K562 (cell line): ENCODE results near the gene EDNRB. TPM values are rescaled to one million over a fixed set of nuclear protein-coding genes. Genes with fewer than 3 reads are reported as not detected.

Experiments
- ATAC-seq: fragments of 200-7000 bp; cut with Tn5 transposase; 3 replicates; pipeline ENCODE4 v1.9.1; 2020; ENCODE audit warnings: moderate library complexity
- BruUV-seq: library from RNA; stranded (reverse); fragments of 400-500 nt; replicated peaks from 2 replicates; lab custom pipeline; 2021; lab: Mats Ljungman, UMichigan
- CTCF ChIA-PET: fragments of 300-600 bp; formaldehyde crosslinking; extraction: SDS; loops from one replicate; lab custom pipeline; 2021; ENCODE audit warnings: low intra/inter-chr PET ratio; lab: Yijun Ruan, JAX
- POLR2A ChIA-PET: fragments of 300-600, 350-650 bp; sonication (Branson Sonifier 250); formaldehyde crosslinking; extraction: SDS; loops from one replicate; lab custom pipeline; 2021; ENCODE audit warnings: antibody characterized with exemption, inconsistent platforms; lab: Yijun Ruan, JAX
- DNase-seq, 4 experiments: peaks; one replicate each; pipeline versions ENCODE4 v3.0.0 to v3.0.0-alpha.2; 2011 to 2018; ENCODE audit warnings: low spot score in 3 of 4, mixed read lengths in 3 of 4; ENCODE audit errors: extremely low read depth in 1 of 4
- FAIRE-seq: peaks from 2 replicates; lab custom pipeline; 2011; peaks lifted over from hg19 to GRCh38; lab: Jason Lieb, UNC
- H2AFZ ChIP-seq: 2 replicates; pipeline ENCODE4 v1.6.0; 2011; ENCODE audit warnings: low read depth, low read length, control low read depth, inconsistent platforms
- H3K27ac ChIP-seq: fragments of 200-600 bp; 3 replicates; pipeline ENCODE4 v1.8.0; 2011; ENCODE audit warnings: low read depth, mild to moderate bottlenecking, control low read depth, inconsistent platforms, low read length, moderate library complexity, mixed read lengths; ENCODE audit errors: extremely low read depth
- H3K27me3 ChIP-seq, 2 experiments: fragments of 300-600 bp in 1 of 2; 2 replicates in 1 of 2; 3 replicates in 1 of 2; pipeline versions ENCODE4 v1.6.0 to v1.8.0; 2011; ENCODE audit warnings: inconsistent platforms in 2 of 2, low read length in 2 of 2, mild to moderate bottlenecking in 1 of 2, mixed read lengths in 1 of 2, moderate library complexity in 1 of 2; ENCODE audit not compliant: control insufficient read depth in 2 of 2, insufficient read depth in 2 of 2
- H3K36me3 ChIP-seq: fragments of 300-600 bp; 3 replicates; pipeline ENCODE4 v1.8.0; 2011; ENCODE audit warnings: mild to moderate bottlenecking, low read length, inconsistent platforms; ENCODE audit not compliant: control insufficient read depth, insufficient read depth
- H3K4me1 ChIP-seq, 2 experiments: fragments of 200-600 bp in 1 of 2; replicated peaks in 1 of 2; 2 replicates in 1 of 2; 3 replicates in 1 of 2; pipeline versions ENCODE4 v1.5.1 to v1.8.0; 2011; ENCODE audit warnings: inconsistent platforms in 2 of 2, low read length in 2 of 2, mild to moderate bottlenecking in 1 of 2, mixed read lengths in 1 of 2, moderate library complexity in 1 of 2; ENCODE audit not compliant: control insufficient read depth in 2 of 2, insufficient read depth in 2 of 2
- H3K4me2 ChIP-seq: 2 replicates; pipeline ENCODE4 v1.6.1; 2011; ENCODE audit warnings: low read length, control low read depth, inconsistent platforms, mixed read lengths; ENCODE audit not compliant: insufficient read depth
- H3K4me3 ChIP-seq: fragments of 200-600 bp; sonication (generic), shearing (Covaris generic); 2 replicates; pipeline ENCODE4 v1.5.1; 2016; ENCODE audit warnings: control low read depth, inconsistent platforms
- H3K79me2 ChIP-seq: fragments of 200-600 bp; 3 replicates; pipeline ENCODE4 v1.8.0; 2011; ENCODE audit warnings: low read length, inconsistent platforms; ENCODE audit not compliant: control insufficient read depth, insufficient read depth
- H3K9ac ChIP-seq, 2 experiments: 2 replicates each; pipeline versions ENCODE4 v1.6.0 to v1.6.1; 2011; ENCODE audit warnings: low read depth in 2 of 2, low read length in 2 of 2, control low read depth in 1 of 2, inconsistent platforms in 1 of 2, mild to moderate bottlenecking in 1 of 2, mixed read lengths in 1 of 2; ENCODE audit not compliant: insufficient read depth in 1 of 2
- H3K9me1 ChIP-seq: one replicate; pipeline ENCODE4 v1.6.0; 2011; ENCODE audit warnings: inconsistent platforms, mild to moderate bottlenecking, low read length, moderate library complexity; ENCODE audit not compliant: control insufficient read depth, insufficient read depth
- H3K9me3 ChIP-seq: replicated peaks from 2 replicates; pipeline ENCODE4 v1.5.1; 2011; ENCODE audit warnings: low read depth, low read length, inconsistent platforms; ENCODE audit not compliant: control insufficient read depth, insufficient read depth
- H4K20me1 ChIP-seq: replicated peaks from 2 replicates; pipeline ENCODE4 v1.6.1; 2011; ENCODE audit warnings: low read length, inconsistent platforms, mixed read lengths; ENCODE audit not compliant: control insufficient read depth, insufficient read depth
- ADNP ChIP-seq: fragments of 200-800 bp; sonication (Bioruptor generic); IDR thresholded peaks from 2 replicates; pipeline ENCODE4 v1.6.1; 2016; ENCODE audit warnings: missing genetic modification characterization, missing compliant biosample characterization
- CHD1 ChIP-seq: fragments of 200-600 bp; sonication (generic); IDR thresholded peaks from one replicate; pipeline ENCODE4 v1.6.1; 2012; ENCODE audit warnings: mild to moderate bottlenecking, moderate library complexity, low read length, inconsistent platforms
- FOXJ3 ChIP-seq: sonication (generic); formaldehyde crosslinking; IDR thresholded peaks from 2 replicates; pipeline ENCODE4 v1.4.0; 2020; ENCODE audit warnings: mild to moderate bottlenecking, missing genetic modification reagents
- GTF3C2 ChIP-seq: IDR thresholded peaks from 3 replicates; pipeline ENCODE4 v1.6.1; 2011; ENCODE audit warnings: borderline replicate concordance, mild to moderate bottlenecking, moderate library complexity; ENCODE audit not compliant: insufficient read length; ENCODE audit errors: extremely low read depth
- HDAC2 ChIP-seq: fragments of 450-650 bp; IDR thresholded peaks from 2 replicates; pipeline ENCODE4 v1.6.1; 2016; ENCODE audit warnings: mild to moderate bottlenecking
- HEY1 ChIP-seq: fragments of 250-450 bp; sonication (Bioruptor Pico); IDR thresholded peaks from 2 replicates; pipeline ENCODE4 v1.5.0; 2020; ENCODE audit warnings: mild to moderate bottlenecking, moderate library complexity, borderline replicate concordance
- HMG20A ChIP-seq: fragments of 450-650 bp; formaldehyde crosslinking; conservative IDR thresholded peaks from 2 replicates; pipeline ENCODE4 v1.4.0; 2020; ENCODE audit warnings: mild to moderate bottlenecking, mixed read lengths
- MAX ChIP-seq: sonication (generic); formaldehyde crosslinking; IDR thresholded peaks from 2 replicates; pipeline ENCODE4 v1.9.0; 2022; ENCODE audit warnings: mild to moderate bottlenecking, missing genetic modification reagents
- PTRF ChIP-seq: fragments of 450-650 bp; IDR thresholded peaks from 2 replicates; pipeline ENCODE4 v1.6.1; 2016; ENCODE audit warnings: mild to moderate bottlenecking, missing genetic modification characterization, missing compliant biosample characterization
- PTTG1 ChIP-seq: fragments of 450-650 bp; IDR thresholded peaks from 2 replicates; pipeline ENCODE4 v1.6.1; 2016; ENCODE audit warnings: low read depth, mild to moderate bottlenecking, missing genetic modification characterization, missing compliant biosample characterization
- THRB ChIP-seq: fragments of 450-650 bp; formaldehyde crosslinking; conservative IDR thresholded peaks from 2 replicates; pipeline ENCODE4 v1.4.0; 2022; ENCODE audit warnings: mild to moderate bottlenecking, missing genetic modification characterization
- ZC3H4 ChIP-seq: sonication (generic); formaldehyde crosslinking; IDR thresholded peaks from 2 replicates; pipeline ENCODE4 v1.9.0; 2021; ENCODE audit warnings: missing genetic modification reagents, borderline replicate concordance
- ZNF347 ChIP-seq: fragments of 450-650 bp; formaldehyde crosslinking; IDR thresholded peaks from 2 replicates; pipeline ENCODE4 v1.4.0; 2020; ENCODE audit warnings: low read depth, mild to moderate bottlenecking, moderate library complexity
- ZNF668 ChIP-seq: fragments of 250-450 bp; sonication (Bioruptor Pico); IDR thresholded peaks from 2 replicates; pipeline ENCODE4 v1.8.0; 2022; ENCODE audit warnings: mild to moderate bottlenecking, inconsistent platforms
- in situ Hi-C: fragments of 300-500 bp; cut with MboI; formaldehyde crosslinking; loops from 4 replicates; pipeline ENCODE4 v1.15.0; 2018; ENCODE audit warnings: inconsistent platforms, mixed read lengths
- intact Hi-C: fragments of 100-400 bp; cut with micrococcal nuclease; formaldehyde crosslinking; loops from 2 replicates; pipeline ENCODE4 v1.14.2; 2022
- polyA plus RNA-seq, 8 experiments: library from polyadenylated mRNA; depleted of rRNA in 4 of 8; stranded (reverse) in 5 of 8; unstranded in 3 of 8; fragments of >200 nt; fragmentation: Nextera tagmentation in 2 of 8; fragmentation: Illumina TruSeq in 1 of 8; extraction: Ambion mirVana in 2 of 8; extraction: Trizol in 1 of 8; gene quantifications; 2 replicates each; pipeline versions ENCODE4 v1.2.1 to v1.2.3, GENCODE V29; 2011 to 2014; ENCODE audit warnings: inconsistent platforms in 1 of 8, missing spikeins in 1 of 8
- total RNA-seq, 7 experiments: library from RNA; depleted of rRNA in 6 of 7; stranded (reverse); fragments of >200 nt in 6 of 7; fragmentation: Illumina TruSeq in 2 of 7; extraction: Trizol in 2 of 7; gene quantifications; 2 replicates each; pipeline versions ENCODE4 v1.2.1 to v1.2.3, GENCODE V29; 2011 to 2021; ENCODE audit warnings: low replicate concordance in 1 of 7
- TF ChIP-seq, protein P1 (sequence below): fragments of 250-450 bp; sonication (Bioruptor Pico); IDR thresholded peaks from 2 replicates; pipeline ENCODE4 v1.8.0; 2022; ENCODE audit warnings: inconsistent platforms
- TF ChIP-seq, protein P2 (sequence below): sonication (generic); formaldehyde crosslinking; IDR thresholded peaks from 2 replicates; pipeline ENCODE4 v1.8.0; 2022; ENCODE audit warnings: mild to moderate bottlenecking, missing genetic modification reagents

The EDNRB gene
- total and polyA plus RNA-seq, 9 of the 15 experiments (the other 6 are each of a cell fraction or from before 2014, with no cell fraction given): 0.04 TPM; not detected in 8

DNA sequence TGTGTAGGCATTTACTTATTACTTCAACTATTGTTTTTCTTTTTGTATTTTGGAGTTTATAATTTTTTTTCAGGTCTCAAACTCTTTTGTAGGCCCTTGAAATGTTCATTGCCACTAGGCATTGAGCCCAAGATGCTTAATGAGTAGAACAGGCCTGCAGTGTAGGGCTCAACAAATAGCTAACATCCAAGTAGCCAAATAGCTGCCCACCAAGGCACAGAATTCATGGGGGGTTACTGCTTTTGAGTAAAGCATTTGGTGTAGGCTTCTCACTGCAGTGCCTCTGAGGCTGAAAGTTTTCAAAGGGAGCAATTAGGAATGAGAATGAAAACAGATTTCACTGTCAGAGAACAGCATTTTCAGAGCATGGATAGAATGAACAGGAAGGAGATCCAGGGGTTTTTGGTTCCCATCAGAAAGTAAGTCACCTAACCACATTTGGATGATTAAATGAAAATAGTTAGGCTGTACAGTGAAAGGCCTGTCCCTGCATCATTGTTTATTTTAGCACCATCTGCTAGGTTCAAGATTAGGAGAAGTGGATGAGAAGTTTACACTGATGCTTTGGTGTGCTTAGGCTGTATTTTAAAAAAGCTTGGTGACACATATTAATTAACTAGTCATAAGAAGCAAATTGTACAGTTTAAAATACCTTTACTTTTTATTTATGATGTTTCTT, 61.0 kb downstream of the EDNRB start:
- H3K27me3 ChIP-seq: no peaks in the 10 kb centered on the region
- ATAC-seq (no peak), FAIRE-seq (no peak), DNase-seq (no peak)
- no peak overlapping the region for H3K9ac ChIP-seq
- POLR2A ChIA-PET: no interaction called here
- CTCF ChIA-PET: no interaction called here
- in situ Hi-C loops (no loop called here), intact Hi-C loops (no loop called here)
- H3K9me1 ChIP-seq: no peaks in the 10 kb centered on the region
- H4K20me1 ChIP-seq: no peaks in the 10 kb centered on the region
- no peak overlapping the region for H2AFZ ChIP-seq
- H3K27ac ChIP-seq: no peak overlapping the region
- BruUV-seq: no TSS peak
- H3K4me3 ChIP-seq: no peak overlapping the region
- no peaks in the 10 kb centered on the region for H3K79me2 ChIP-seq
- H3K4me2 ChIP-seq: no peak overlapping the region
- no peaks in the 10 kb centered on the region for H3K9me3 ChIP-seq
- H3K4me1 ChIP-seq: no peaks in the 10 kb centered on the region
- H3K36me3 ChIP-seq: no peaks in the 10 kb centered on the region
- TF ChIP-seq THRB (CRISPR knock-in tag): no peak
- TF ChIP-seq ZNF668 (CRISPR knock-in tag): no peak
- TF ChIP-seq MAX (CRISPR knock-in tag): no peak
- no peak for TF ChIP-seq ADNP (tag)
- TF ChIP-seq, protein P1, sequence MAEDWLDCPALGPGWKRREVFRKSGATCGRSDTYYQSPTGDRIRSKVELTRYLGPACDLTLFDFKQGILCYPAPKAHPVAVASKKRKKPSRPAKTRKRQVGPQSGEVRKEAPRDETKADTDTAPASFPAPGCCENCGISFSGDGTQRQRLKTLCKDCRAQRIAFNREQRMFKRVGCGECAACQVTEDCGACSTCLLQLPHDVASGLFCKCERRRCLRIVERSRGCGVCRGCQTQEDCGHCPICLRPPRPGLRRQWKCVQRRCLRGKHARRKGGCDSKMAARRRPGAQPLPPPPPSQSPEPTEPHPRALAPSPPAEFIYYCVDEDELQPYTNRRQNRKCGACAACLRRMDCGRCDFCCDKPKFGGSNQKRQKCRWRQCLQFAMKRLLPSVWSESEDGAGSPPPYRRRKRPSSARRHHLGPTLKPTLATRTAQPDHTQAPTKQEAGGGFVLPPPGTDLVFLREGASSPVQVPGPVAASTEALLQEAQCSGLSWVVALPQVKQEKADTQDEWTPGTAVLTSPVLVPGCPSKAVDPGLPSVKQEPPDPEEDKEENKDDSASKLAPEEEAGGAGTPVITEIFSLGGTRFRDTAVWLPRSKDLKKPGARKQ (CRISPR knock-in tag): no peak
- no peak for TF ChIP-seq PTRF (tag)
- no peak for TF ChIP-seq GTF3C2
- TF ChIP-seq ZNF347 (CRISPR knock-in tag): no peak
- TF ChIP-seq PTTG1: no peak
- no peak for TF ChIP-seq HMG20A
- TF ChIP-seq ZC3H4 (CRISPR knock-in tag): no peak
- TF ChIP-seq HDAC2: no peak
- no peak for TF ChIP-seq HEY1
- TF ChIP-seq, protein P2, sequence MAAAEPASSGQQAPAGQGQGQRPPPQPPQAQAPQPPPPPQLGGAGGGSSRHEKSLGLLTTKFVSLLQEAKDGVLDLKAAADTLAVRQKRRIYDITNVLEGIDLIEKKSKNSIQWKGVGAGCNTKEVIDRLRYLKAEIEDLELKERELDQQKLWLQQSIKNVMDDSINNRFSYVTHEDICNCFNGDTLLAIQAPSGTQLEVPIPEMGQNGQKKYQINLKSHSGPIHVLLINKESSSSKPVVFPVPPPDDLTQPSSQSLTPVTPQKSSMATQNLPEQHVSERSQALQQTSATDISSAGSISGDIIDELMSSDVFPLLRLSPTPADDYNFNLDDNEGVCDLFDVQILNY (CRISPR knock-in tag): no peak
- no peak for TF ChIP-seq CHD1
- TF ChIP-seq FOXJ3: no peak
